Mucosa of descending colon (tissue), 3 donors: ENCODE measurements around the gene FOXP1. TPM values are rescaled to one million over a fixed set of nuclear protein-coding genes. Genes with fewer than 3 reads are reported as not detected.
"Not testable (repeated sequence)": the region's sequence is repeated elsewhere in the genome, so short reads cannot be mapped to it uniquely, and the experiment has no call there.

ENCODE experiments used
- ATAC-seq: fragments of 200-7000 bp; cut with Tn5 transposase; one replicate; pipeline ENCODE4 v1.9.1; 2020; ENCODE audit warnings: mild to moderate bottlenecking, moderate library complexity
- DNase-seq, 3 donors: peaks; one replicate each; pipeline ENCODE4 v3.0.0-alpha.2; 2020
- H3K36me3 ChIP-seq: fragments of 200-600 bp; one replicate; pipeline ENCODE4 v1.8.0; 2021; ENCODE audit warnings: low read depth, mild to moderate bottlenecking
- H3K4me1 ChIP-seq: fragments of 200-600 bp; one replicate; pipeline ENCODE4 v1.8.0; 2021; ENCODE audit warnings: low read depth, mild to moderate bottlenecking
- H3K4me3 ChIP-seq: fragments of 200-600 bp; one replicate; pipeline ENCODE4 v1.8.0; 2021; ENCODE audit warnings: mild to moderate bottlenecking
- H3K9me3 ChIP-seq: fragments of 200-600 bp; one replicate; pipeline ENCODE4 v1.8.0; 2021; ENCODE audit warnings: mild to moderate bottlenecking
- intact Hi-C, 2 donors: fragments of 100-400 bp; cut with DNase I in 1 of 2; cut with micrococcal nuclease in 1 of 2; formaldehyde crosslinking; loops; one replicate each; pipeline versions ENCODE4 v1.11.0 to v1.11.1; 2022; cut with DNase I, micrococcal nuclease
- total RNA-seq, 3 donors: library from RNA; stranded (reverse); fragmentation: NEBNext Ultra II Directional in 2 of 3; extraction: Animal tissue kit (Norgen Biotek cat#: 25700) in 2 of 3; gene quantifications; one replicate each; pipeline versions ENCODE4 v1.2.1 to v1.2.4, GENCODE V29; 2021 to 2023
- TF ChIP-seq, protein P1 (sequence below): fragments of 200-600 bp; IDR thresholded peaks from one replicate; pipeline ENCODE4 v1.8.0; 2022; ENCODE audit warnings: antibody characterized with exemption, mild to moderate bottlenecking
- donor health status: DM: no; HTN: no; CAD: no; lungs with moderate emphysema.
- donor health status: DM: no; HTN: no; CAD: no.
- donor health status: DM: no; HTN: yes; CAD: no.

Gene FOXP1
- total RNA-seq, 3 donors from 2014 or later: 133 to 217 (median 214) TPM

DNA sequence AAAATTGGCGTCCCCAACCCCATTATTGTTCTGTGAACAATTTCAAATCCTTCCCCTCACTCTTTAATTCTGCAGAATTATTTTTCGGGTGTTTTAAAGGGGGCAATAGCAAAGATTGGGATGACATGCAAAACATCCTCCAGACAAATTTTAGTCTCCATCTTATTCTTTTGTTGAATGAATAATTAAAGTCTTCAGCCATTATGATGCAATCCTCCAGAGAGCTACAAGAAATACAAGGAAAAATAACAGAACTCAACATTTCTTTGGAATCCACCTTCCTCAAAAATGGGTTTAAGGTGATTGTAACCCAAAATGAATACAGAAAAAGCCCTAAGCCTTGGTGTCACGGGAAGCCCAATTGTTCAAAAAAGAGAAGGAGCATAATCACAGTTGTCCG, 49.9 kb downstream of the FOXP1 start:
- peaks cover 29% of the 10 kb centered on the region for H3K4me1 ChIP-seq
- no peak overlapping the region for H3K4me3 ChIP-seq
- ATAC-seq (no peak), DNase-seq (no peak)
- no peaks in the 10 kb centered on the region for H3K36me3 ChIP-seq
- H3K9me3 ChIP-seq: no peaks in the 10 kb centered on the region
- intact Hi-C loops: no loop called here
- TF ChIP-seq, protein P1, sequence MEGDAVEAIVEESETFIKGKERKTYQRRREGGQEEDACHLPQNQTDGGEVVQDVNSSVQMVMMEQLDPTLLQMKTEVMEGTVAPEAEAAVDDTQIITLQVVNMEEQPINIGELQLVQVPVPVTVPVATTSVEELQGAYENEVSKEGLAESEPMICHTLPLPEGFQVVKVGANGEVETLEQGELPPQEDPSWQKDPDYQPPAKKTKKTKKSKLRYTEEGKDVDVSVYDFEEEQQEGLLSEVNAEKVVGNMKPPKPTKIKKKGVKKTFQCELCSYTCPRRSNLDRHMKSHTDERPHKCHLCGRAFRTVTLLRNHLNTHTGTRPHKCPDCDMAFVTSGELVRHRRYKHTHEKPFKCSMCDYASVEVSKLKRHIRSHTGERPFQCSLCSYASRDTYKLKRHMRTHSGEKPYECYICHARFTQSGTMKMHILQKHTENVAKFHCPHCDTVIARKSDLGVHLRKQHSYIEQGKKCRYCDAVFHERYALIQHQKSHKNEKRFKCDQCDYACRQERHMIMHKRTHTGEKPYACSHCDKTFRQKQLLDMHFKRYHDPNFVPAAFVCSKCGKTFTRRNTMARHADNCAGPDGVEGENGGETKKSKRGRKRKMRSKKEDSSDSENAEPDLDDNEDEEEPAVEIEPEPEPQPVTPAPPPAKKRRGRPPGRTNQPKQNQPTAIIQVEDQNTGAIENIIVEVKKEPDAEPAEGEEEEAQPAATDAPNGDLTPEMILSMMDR: no peak

DNA sequence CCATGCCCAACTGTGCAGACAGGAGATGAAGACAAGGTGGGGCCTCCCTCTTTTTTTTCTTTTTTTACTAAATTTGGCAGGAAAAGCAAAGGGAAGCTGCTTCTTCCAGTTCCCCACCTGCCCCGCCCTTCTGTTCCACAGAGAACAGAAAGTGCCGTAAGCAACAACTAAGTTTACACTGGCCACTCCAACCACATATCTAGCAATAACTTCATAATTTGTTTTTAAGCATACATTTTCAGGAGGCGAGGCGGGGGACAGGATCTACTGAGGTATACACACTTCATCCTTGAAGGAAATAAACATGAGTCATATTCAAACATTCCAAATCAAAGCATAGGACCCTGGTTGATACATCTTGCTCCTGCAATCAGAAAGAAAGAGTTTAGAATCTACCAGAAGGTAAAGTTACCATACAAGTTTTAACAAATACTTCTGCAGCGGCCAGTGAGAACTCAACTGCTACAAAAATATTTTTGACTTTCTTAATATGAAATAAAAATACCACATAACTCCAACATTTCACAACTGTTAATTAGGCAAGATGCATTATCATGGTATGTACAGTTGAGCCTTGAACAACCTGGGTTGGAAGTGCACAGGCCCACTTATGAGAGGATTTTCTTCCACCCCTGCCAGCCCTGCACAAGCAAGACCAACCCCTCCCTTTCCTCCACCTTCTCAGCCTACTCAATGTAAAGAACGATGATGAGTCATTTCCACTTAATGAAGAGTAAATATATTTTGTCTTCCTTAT, 50.7 kb downstream of the FOXP1 start:
- H3K36me3 ChIP-seq: no peaks in the 10 kb centered on the region
- intact Hi-C loops: no loop called here
- ATAC-seq: peak; percentile 61
- no peaks in the 10 kb centered on the region for H3K9me3 ChIP-seq
- H3K4me1 ChIP-seq: peaks cover 29% of the 10 kb centered on the region
- TF ChIP-seq, protein P1: no peak
- no peak overlapping the region for H3K4me3 ChIP-seq
- peak in 1 of 3 donors; percentile 29 for DNase-seq

DNA sequence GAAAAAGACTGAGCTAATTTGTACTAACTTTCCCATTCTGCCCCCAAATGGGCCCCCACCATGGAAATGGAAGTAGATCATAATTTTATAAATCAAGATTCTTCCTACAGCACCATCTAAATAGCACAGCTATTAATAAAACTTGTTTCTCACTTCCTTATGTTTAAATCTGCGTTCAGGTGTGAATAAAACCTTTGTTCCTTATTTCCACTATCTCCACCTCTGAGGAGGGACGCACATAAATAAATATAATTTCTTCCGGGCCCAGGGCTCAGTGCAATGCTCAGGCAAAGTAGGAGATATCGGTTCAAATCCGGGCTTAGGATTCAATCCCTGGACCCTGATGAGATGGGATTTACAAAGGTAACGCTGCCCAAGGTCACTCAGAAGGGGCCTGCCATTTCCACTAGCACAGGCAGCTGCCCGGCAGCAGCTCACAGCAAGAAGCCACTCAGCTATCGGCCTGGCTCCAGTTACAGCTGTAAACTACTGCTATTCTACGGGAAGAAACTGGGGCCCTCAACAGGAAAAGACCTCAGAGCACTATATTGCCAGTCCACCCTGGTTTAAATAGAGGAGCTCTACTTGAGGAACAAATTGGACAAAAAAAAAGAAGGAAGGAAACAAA, 52.5 kb downstream of the FOXP1 start:
- intact Hi-C loops: no loop called here
- ATAC-seq (peak; percentile 72), DNase-seq (peak in 2 of 3 donors; percentile 23 to 43)
- Histone ChIP-seq H3K4me1 (peaks cover 29% of the 10 kb centered on the region), H3K36me3 (no peaks in the 10 kb centered on the region), H3K9me3 (no peaks in the 10 kb centered on the region), H3K4me3 (no peak overlapping the region)
- TF ChIP-seq, protein P1: no peak

DNA sequence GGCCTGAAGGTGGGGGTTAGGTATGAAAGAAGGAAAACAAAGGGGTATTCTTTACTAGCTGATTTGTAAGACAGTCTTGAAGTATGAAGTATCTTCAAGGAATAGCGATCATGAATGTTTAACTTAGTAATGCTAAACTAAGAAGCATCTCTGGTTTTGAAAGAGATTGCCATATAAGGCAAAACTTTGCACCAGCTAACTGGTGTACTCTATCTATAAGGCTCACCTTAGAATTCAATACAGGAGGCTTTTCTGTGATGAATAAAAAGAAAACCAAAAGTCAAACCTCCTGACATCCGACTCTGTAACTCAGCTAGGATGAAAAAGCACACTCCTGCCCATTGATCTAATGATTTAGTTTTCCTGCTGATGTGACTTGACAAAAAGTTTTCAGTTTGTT, 54.7 kb downstream of the FOXP1 start:
- H3K9me3 ChIP-seq: no peaks in the 10 kb centered on the region
- H3K4me3 ChIP-seq: no peak overlapping the region
- H3K4me1 ChIP-seq: peaks cover 29% of the 10 kb centered on the region
- no peaks in the 10 kb centered on the region for H3K36me3 ChIP-seq
- TF ChIP-seq, protein P1: no peak
- no peak for ATAC-seq
- DNase-seq: no peak
- intact Hi-C loops: no loop called here

DNA sequence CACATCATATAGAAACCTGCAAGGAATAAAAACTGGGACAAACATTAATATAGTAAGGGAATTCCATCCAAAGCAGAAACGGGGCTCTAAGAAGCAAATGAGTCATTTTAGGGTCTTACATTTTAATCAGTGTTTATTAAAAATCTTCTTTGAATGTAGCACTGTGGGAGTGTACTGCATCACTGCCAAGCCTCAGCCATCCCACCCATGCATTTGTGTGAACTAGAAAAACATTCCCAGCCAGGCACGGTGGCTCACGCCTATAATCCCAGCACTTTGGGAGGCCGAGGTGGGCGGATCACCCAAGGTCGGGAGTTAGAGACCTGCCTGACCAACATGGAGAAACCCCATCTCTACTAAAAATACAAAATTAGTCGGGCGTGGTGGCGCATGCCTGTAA, 57.1 kb downstream of the FOXP1 start:
- H3K36me3 ChIP-seq, H3K9me3 ChIP-seq, ATAC-seq, DNase-seq, H3K4me3 ChIP-seq, intact Hi-C loops: not testable (repeated sequence)
- H3K4me1 ChIP-seq: peaks cover 10% of the 10 kb centered on the region

DNA sequence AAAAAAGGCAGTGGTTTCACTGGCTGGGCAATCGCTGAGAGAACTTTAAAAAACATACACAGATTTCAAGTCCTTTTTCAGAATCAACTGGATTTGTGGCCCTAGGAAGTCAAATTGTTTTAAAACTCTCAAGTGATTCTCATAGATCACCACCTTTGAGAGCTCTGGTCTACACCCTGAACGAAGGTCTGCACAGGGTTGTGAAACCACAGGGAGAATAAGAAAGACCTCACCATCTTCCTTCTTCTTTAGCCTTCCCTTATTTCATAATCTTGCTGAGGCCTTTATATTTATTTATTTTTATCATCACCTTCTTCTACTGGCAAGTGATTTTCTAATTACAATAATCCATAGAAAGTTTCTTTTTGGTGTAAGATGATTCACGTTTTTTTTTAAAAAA, 58.1 kb downstream of the FOXP1 start:
- ATAC-seq (no peak), DNase-seq (no peak)
- intact Hi-C loops: no loop called here
- Histone ChIP-seq H3K9me3 (no peaks in the 10 kb centered on the region), H3K4me3 (no peak overlapping the region), H3K36me3 (no peaks in the 10 kb centered on the region), H3K4me1 (peaks cover 2% of the 10 kb centered on the region)
- TF ChIP-seq, protein P1: no peak
